K562 (cell line): ENCODE data around the gene EFCAB5. TPM values are rescaled to one million over a fixed set of nuclear protein-coding genes. Genes with fewer than 3 reads are reported as not detected.

Experiments used
- BMI1 ChIP-seq: fragments of 150-350 bp; IDR thresholded peaks from 2 replicates; pipeline ENCODE4 v1.6.1; 2014; ENCODE audit warnings: low read length
- C11orf30 ChIP-seq: fragments of 450-650 bp; IDR thresholded peaks from 2 replicates; pipeline ENCODE4 v1.6.1; 2016; ENCODE audit warnings: low read depth, mild to moderate bottlenecking
- E2F8 ChIP-seq: fragments of 450-650 bp; IDR thresholded peaks from 2 replicates; pipeline ENCODE4 v1.7.1; 2018; ENCODE audit warnings: mild to moderate bottlenecking, low read depth; ENCODE audit not compliant: partially characterized antibody
- EP400 ChIP-seq: fragments of 450-650 bp; IDR thresholded peaks from 2 replicates; pipeline ENCODE4 v1.6.1; 2017; ENCODE audit warnings: antibody characterized with exemption, mild to moderate bottlenecking, moderate library complexity
- ESRRA ChIP-seq: fragments of 450-650 bp; IDR thresholded peaks from 2 replicates; pipeline ENCODE4 v1.6.1; 2014; ENCODE audit warnings: low read depth, mild to moderate bottlenecking, moderate library complexity, borderline replicate concordance
- FIP1L1 ChIP-seq: fragments of 200-400 bp; formaldehyde crosslinking; IDR thresholded peaks from 2 replicates; pipeline ENCODE4 v1.6.1; 2018; ENCODE audit warnings: mild to moderate bottlenecking, low read depth, low read length; ENCODE audit not compliant: poor library complexity, severe bottlenecking
- HOMEZ ChIP-seq: fragments of 250-450 bp; sonication (Bioruptor Pico); IDR thresholded peaks from 2 replicates; pipeline ENCODE4 v1.4.0; 2020; ENCODE audit warnings: mild to moderate bottlenecking, moderate library complexity
- JUND ChIP-seq, 2 experiments: IDR thresholded peaks; 2 replicates in 1 of 2; 3 replicates in 1 of 2; pipeline ENCODE4 v1.6.1; 2011; ENCODE audit warnings: borderline replicate concordance in 2 of 2, low read depth in 2 of 2, low read length in 2 of 2, improper control_type of control experiment in 1 of 2, missing biosample characterization in 1 of 2, missing genetic modification characterization in 1 of 2, missing genetic modification reagents in 1 of 2
- KDM1A ChIP-seq, 2 experiments: fragments of 450-650 bp; IDR thresholded peaks; 2 replicates each; pipeline ENCODE4 v1.6.1; 2016; ENCODE audit warnings: mild to moderate bottlenecking in 2 of 2
- MAFF ChIP-seq: IDR thresholded peaks from 2 replicates; pipeline ENCODE4 v1.6.1; 2012; ENCODE audit warnings: low read length, improper control_type of control experiment
- MYC ChIP-seq, 2 experiments: fragments of 250-450 bp in 1 of 2; sonication (Bioruptor Pico) in 1 of 2; IDR thresholded peaks; 2 replicates each; pipeline versions ENCODE4 v1.5.1 to v1.6.1; 2012 to 2021; ENCODE audit warnings: low read depth in 2 of 2, borderline replicate concordance in 1 of 2, improper control_type of control experiment in 1 of 2, low read length in 1 of 2, mild to moderate bottlenecking in 1 of 2, moderate library complexity in 1 of 2
- NFE2 ChIP-seq: IDR thresholded peaks from 2 replicates; pipeline ENCODE4 v1.6.1; 2014; ENCODE audit warnings: antibody characterized with exemption, low read depth
- NFRKB ChIP-seq: fragments of 450-650 bp; IDR thresholded peaks from 2 replicates; pipeline ENCODE4 v1.6.1; 2016; ENCODE audit warnings: low read depth
- NR2C1 ChIP-seq, 2 experiments: fragments of 450-650 bp; IDR thresholded peaks; 2 replicates each; pipeline ENCODE4 v1.6.1; 2017; ENCODE audit warnings: mild to moderate bottlenecking in 2 of 2, antibody characterized with exemption in 1 of 2, inconsistent platforms in 1 of 2, missing compliant biosample characterization in 1 of 2, missing genetic modification characterization in 1 of 2
- TFAM ChIP-seq: fragments of 250-450 bp; sonication (Bioruptor Pico); conservative IDR thresholded peaks from 2 replicates; pipeline ENCODE4 v1.5.0; 2021; ENCODE audit warnings: mild to moderate bottlenecking, moderate library complexity
- ZBTB5 ChIP-seq: fragments of 450-650 bp; IDR thresholded peaks from 2 replicates; pipeline ENCODE4 v1.6.1; 2017; ENCODE audit warnings: antibody characterized with exemption
- ZNF280B ChIP-seq: fragments of 250-450 bp; sonication (Bioruptor Pico); IDR thresholded peaks from 2 replicates; pipeline ENCODE4 v1.5.1; 2021; ENCODE audit warnings: mild to moderate bottlenecking
- ZSCAN32 ChIP-seq: fragments of 450-650 bp; formaldehyde crosslinking; IDR thresholded peaks from 2 replicates; pipeline ENCODE4 v1.4.0; 2020; ENCODE audit warnings: mild to moderate bottlenecking, moderate library complexity
- polyA plus RNA-seq, 8 experiments: library from polyadenylated mRNA; depleted of rRNA in 4 of 8; stranded (reverse) in 5 of 8; unstranded in 3 of 8; fragments of >200 nt; fragmentation: Nextera tagmentation in 2 of 8; fragmentation: Illumina TruSeq in 1 of 8; extraction: Ambion mirVana in 2 of 8; extraction: Trizol in 1 of 8; gene quantifications; 2 replicates each; pipeline versions ENCODE4 v1.2.1 to v1.2.3, GENCODE V29; 2011 to 2014; ENCODE audit warnings: inconsistent platforms in 1 of 8, missing spikeins in 1 of 8
- total RNA-seq, 7 experiments: library from RNA; depleted of rRNA in 6 of 7; stranded (reverse); fragments of >200 nt in 6 of 7; fragmentation: Illumina TruSeq in 2 of 7; extraction: Trizol in 2 of 7; gene quantifications; 2 replicates each; pipeline versions ENCODE4 v1.2.1 to v1.2.3, GENCODE V29; 2011 to 2021; ENCODE audit warnings: low replicate concordance in 1 of 7

The EFCAB5 gene
- total and polyA plus RNA-seq, 9 of the 15 experiments (the other 6 are each of a cell fraction or from before 2014, with no cell fraction given) = 0.06 to 0.11 TPM; not detected in 7

GRCh38 chr17:30095507-30096244 is 154.2 kb downstream of the EFCAB5 start (continued):
- TF ChIP-seq NR2C1 (IDR thresholded peaks at IDR 0.05) (no peak), NR2C1 (tag; IDR thresholded peaks at IDR 0.05) (no peak), NFRKB (0 out of 2 replicates have a peak, but pooled peaks have one; percentile 59), ZNF280B (no peak), ZSCAN32 (no peak), ZBTB5 (no peak), E2F8 (no peak), JUND (IDR thresholded peaks at IDR 0.05; ENCODE audit: borderline replicate concordance, low read depth, low read length) (peak; percentile 81), JUND (tag; IDR thresholded peaks at IDR 0.05; ENCODE audit: borderline replicate concordance, low read depth, low read length) (peak; percentile 92; the same call in 2 of the 3 replicates), BMI1 (no peak), EP400 (0 out of 2 replicates have a peak, but pooled peaks have one; percentile 32), HOMEZ (CRISPR knock-in tag) (no peak), TFAM (CRISPR knock-in tag) (no peak), NFE2 (peak; percentile 70), MAFF (peak; percentile 25; the same call in 1 of the 2 replicates), MYC (IDR thresholded peaks at IDR 0.05; ENCODE audit: low read depth, low read length) (no peak), MYC (CRISPR knock-in tag; IDR thresholded peaks at IDR 0.05; ENCODE audit: borderline replicate concordance, low read depth) (no peak), KDM1A (IDR thresholded peaks at IDR 0.05) (peak; percentile 49 to 55; a peak in 2 of 4 replicates), C11orf30 (peak; percentile 53; the same call in 1 of the 2 replicates), FIP1L1 (no peak), ESRRA (no peak)
